IMR-90 (cell line): ENCODE data around the gene FOXN4. TPM values are rescaled to one million over a fixed set of nuclear protein-coding genes. Genes with fewer than 3 reads are reported as not detected.

Experiments
- ATAC-seq: fragments of 200-7000 bp; cut with Tn5 transposase; 2 replicates; pipeline ENCODE4 v1.9.1; 2020; ENCODE audit warnings: low read depth, mild to moderate bottlenecking, moderate library complexity
- BruUV-seq: library from RNA; stranded (reverse); fragments of 400-500 nt; replicated peaks from 2 replicates; lab custom pipeline; 2021; lab: Mats Ljungman, UMichigan
- CTCF ChIA-PET: fragments of 300-600 bp; formaldehyde crosslinking; extraction: SDS; loops from one replicate; lab custom pipeline; 2021; ENCODE audit warnings: antibody characterized with exemption; lab: Yijun Ruan, JAX
- POLR2A ChIA-PET: fragments of 300-600 bp; sonication (Branson Sonifier 250); formaldehyde crosslinking; loops from one replicate; lab custom pipeline; 2022; ENCODE audit warnings: antibody characterized with exemption; ENCODE audit not compliant: unreplicated experiment; lab: Charles Lee
- DNase-seq: peaks from one replicate; pipeline ENCODE4 v3.0.0; 2013
- H2AFZ ChIP-seq: replicated peaks from 2 replicates; pipeline ENCODE3; 2013; ENCODE audit warnings: low read length, mild to moderate bottlenecking; ENCODE audit not compliant: poor library complexity
- H2AK5ac ChIP-seq: 2 replicates; pipeline ENCODE4 v1.6.1; 2013; ENCODE audit warnings: low read depth, low read length, inconsistent platforms
- H2AK9ac ChIP-seq: replicated peaks from 2 replicates; pipeline ENCODE3; 2013; ENCODE audit warnings: mild to moderate bottlenecking, low read depth, low read length, moderate library complexity; ENCODE audit not compliant: poor library complexity
- H2BK120ac ChIP-seq: 2 replicates; pipeline ENCODE4 v1.6.1; 2013; ENCODE audit warnings: low read depth, low read length, inconsistent platforms
- H2BK15ac ChIP-seq: 3 replicates; pipeline ENCODE4 v1.6.1; 2013; ENCODE audit warnings: low read depth, low read length, inconsistent platforms
- H2BK20ac ChIP-seq: 2 replicates; pipeline ENCODE4 v1.6.1; 2013; ENCODE audit warnings: low read depth, mild to moderate bottlenecking, inconsistent platforms, low read length, moderate library complexity
- H2BK5ac ChIP-seq: 2 replicates; pipeline ENCODE4 v1.6.1; 2013; ENCODE audit warnings: mild to moderate bottlenecking, low read depth, low read length, inconsistent platforms; ENCODE audit not compliant: poor library complexity, severe bottlenecking
- H3K14ac ChIP-seq: replicated peaks from 2 replicates; pipeline ENCODE4 v1.6.1; 2013; ENCODE audit warnings: low read depth, low read length, inconsistent platforms
- H3K18ac ChIP-seq: 2 replicates; pipeline ENCODE4 v1.6.1; 2013; ENCODE audit warnings: low read depth, low read length, control low read depth
- H3K23ac ChIP-seq: 2 replicates; pipeline ENCODE4 v1.6.1; 2013; ENCODE audit warnings: low read depth, low read length, inconsistent platforms
- H3K27ac ChIP-seq: 2 replicates; pipeline ENCODE4 v1.5.1; 2013; ENCODE audit warnings: mild to moderate bottlenecking, control low read depth, low read length; ENCODE audit not compliant: insufficient read depth
- H3K27me3 ChIP-seq: 2 replicates; pipeline ENCODE4 v1.6.1; 2013; ENCODE audit warnings: low read length; ENCODE audit not compliant: control insufficient read depth, insufficient read depth
- H3K36me3 ChIP-seq: 2 replicates; pipeline ENCODE4 v1.6.1; 2013; ENCODE audit warnings: low read length, mixed read lengths; ENCODE audit not compliant: control insufficient read depth, insufficient read depth
- H3K4ac ChIP-seq: 2 replicates; pipeline ENCODE4 v1.6.1; 2013; ENCODE audit warnings: low read depth, low read length, inconsistent platforms
- H3K4me1 ChIP-seq: 2 replicates; pipeline ENCODE4 v1.6.1; 2013; ENCODE audit warnings: low read length, mixed read lengths; ENCODE audit not compliant: control insufficient read depth, insufficient read depth
- H3K4me2 ChIP-seq: 2 replicates; pipeline ENCODE4 v1.6.1; 2013; ENCODE audit warnings: low read depth, mild to moderate bottlenecking, control low read depth, low read length, moderate library complexity
- H3K4me3 ChIP-seq: 2 replicates; pipeline ENCODE4 v1.5.1; 2013; ENCODE audit warnings: low read depth, mild to moderate bottlenecking, control low read depth, low read length, moderate library complexity; ENCODE audit not compliant: insufficient read depth
- H3K56ac ChIP-seq: 2 replicates; pipeline ENCODE4 v1.6.1; 2013; ENCODE audit warnings: low read length, inconsistent platforms; ENCODE audit not compliant: insufficient read depth; ENCODE audit errors: extremely low read depth
- H3K79me1 ChIP-seq, 2 experiments: 2 replicates each; pipeline ENCODE4 v1.6.1; 2013; ENCODE audit warnings: low read length in 2 of 2, inconsistent platforms in 1 of 2, low read depth in 1 of 2
- H3K9ac ChIP-seq: 2 replicates; pipeline ENCODE4 v1.6.1; 2013; ENCODE audit warnings: low read depth, low read length, control low read depth
- H3K9me1 ChIP-seq: 2 replicates; pipeline ENCODE4 v1.6.1; 2013; ENCODE audit warnings: low read length, inconsistent platforms; ENCODE audit not compliant: insufficient read depth
- H3K9me3 ChIP-seq: 2 replicates; pipeline ENCODE4 v1.6.1; 2013; ENCODE audit warnings: low read length; ENCODE audit not compliant: control insufficient read depth, insufficient read depth
- H4K20me1 ChIP-seq: 2 replicates; pipeline ENCODE4 v1.6.1; 2013; ENCODE audit warnings: low read length, inconsistent platforms; ENCODE audit not compliant: insufficient read depth
- H4K5ac ChIP-seq: 2 replicates; pipeline ENCODE4 v1.6.1; 2013; ENCODE audit warnings: mild to moderate bottlenecking, low read depth, low read length, control low read depth
- H4K8ac ChIP-seq, 2 experiments: 2 replicates each; pipeline ENCODE4 v1.6.1; 2013; ENCODE audit warnings: low read depth in 2 of 2, low read length in 2 of 2, control low read depth in 1 of 2, inconsistent platforms in 1 of 2
- H4K91ac ChIP-seq: 2 replicates; pipeline ENCODE4 v1.6.1; 2013; ENCODE audit warnings: low read depth, low read length, inconsistent platforms; ENCODE audit not compliant: insufficient read depth
- CHD1 ChIP-seq: IDR thresholded peaks from 2 replicates; pipeline ENCODE4 v1.6.1; 2012; ENCODE audit warnings: low read depth, low read length, improper control_type of control experiment
- MAFK ChIP-seq: IDR thresholded peaks from 2 replicates; pipeline ENCODE4 v1.6.1; 2012; ENCODE audit warnings: low read depth, low read length, improper control_type of control experiment
- RAD21 ChIP-seq: IDR thresholded peaks from 2 replicates; pipeline ENCODE4 v1.6.1; 2012; ENCODE audit warnings: low read length, improper control_type of control experiment
- WGBS, 2 experiments: methylation state at CpG; one replicate each; pipeline versions ENCODE4 v1.1.5 to v1.1.7; 2013; ENCODE audit warnings: missing lambda C conversion rate in 2 of 2; ENCODE audit not compliant: insufficient read length in 1 of 2; ENCODE audit errors: extremely low coverage in 2 of 2; 5-methylcytosine and 5-hydroxymethylcytosine counted together
- dilution Hi-C: fragments of 300-500 bp; cut with HindIII; formaldehyde crosslinking; loops from one replicate; pipeline ENCODE4 v1.14.3; 2018; ENCODE audit warnings: low sequenced_read_pairs; ENCODE audit not compliant: unreplicated experiment
- in situ Hi-C: fragments of 300-500 bp; cut with MboI; formaldehyde crosslinking; loops from 3 replicates; pipeline ENCODE4 v1.14.3; 2019; ENCODE audit warnings: low sequenced_read_pairs, inconsistent platforms, mixed read lengths
- intact Hi-C: fragments of 100-400 bp; cut with micrococcal nuclease; formaldehyde crosslinking; loops from 2 replicates; pipeline ENCODE4 v1.10.0; 2022
- polyA plus RNA-seq, 3 experiments: library from polyadenylated mRNA; depleted of rRNA; stranded (reverse); fragments of >200 nt; gene quantifications; 2 replicates each; pipeline ENCODE4 v1.2.3, GENCODE V29; 2012; ENCODE audit warnings: low replicate concordance in 1 of 3
- total RNA-seq: library from RNA; depleted of rRNA; stranded (reverse); fragments of >200 nt; gene quantifications from 2 replicates; pipeline ENCODE4 v1.2.3, GENCODE V29; 2012
- TF ChIP-seq, protein P1 (sequence below): conservative IDR thresholded peaks from 2 replicates; pipeline ENCODE4 v1.5.1; 2012; ENCODE audit warnings: mild to moderate bottlenecking, low read depth, low read length, improper control_type of control experiment
- TF ChIP-seq, protein P2 (sequence below): fragments of 150-350 bp; IDR thresholded peaks from 2 replicates; pipeline ENCODE4 v1.6.1; 2016; ENCODE audit warnings: low read depth, mild to moderate bottlenecking, low read length, moderate library complexity, borderline replicate concordance

Gene FOXN4
- total and polyA plus RNA-seq, 2 of the 4 experiments (the other 2 are of a cell fraction): not detected

DNA sequence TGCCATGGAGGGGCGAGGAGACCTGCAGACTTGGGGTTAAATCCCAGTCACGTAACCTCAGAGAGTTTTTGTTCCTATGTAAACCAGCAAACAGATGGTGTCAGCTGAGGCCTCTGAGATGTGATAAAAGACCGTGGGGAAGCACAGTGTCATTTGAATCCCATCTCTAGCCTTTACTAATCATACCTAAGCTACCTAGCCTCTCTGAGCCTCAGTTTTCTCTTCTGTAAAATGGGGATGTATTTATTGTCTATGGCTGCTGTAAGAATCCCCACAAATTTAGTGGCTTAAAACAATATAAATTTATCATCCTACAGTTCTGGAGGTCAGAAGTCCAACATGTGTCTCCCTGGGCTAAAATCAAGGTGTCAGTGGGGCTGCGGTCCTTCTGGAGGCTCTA, 33.9 kb downstream of the FOXN4 start:
- no peak overlapping the region for H2BK15ac ChIP-seq
- H2AK9ac ChIP-seq: no peak overlapping the region
- H2BK120ac ChIP-seq: no peak overlapping the region
- in situ Hi-C loops (no loop called here), dilution Hi-C loops (no loop called here), intact Hi-C loops (no loop called here)
- no peak overlapping the region for H2AFZ ChIP-seq
- no peak overlapping the region for H2AK5ac ChIP-seq
- no peak overlapping the region for H3K56ac ChIP-seq
- no peaks in the 10 kb centered on the region for H3K79me1 ChIP-seq
- no peak overlapping the region for H3K4ac ChIP-seq
- DNase-seq (no peak), ATAC-seq (no peak)
- no peaks in the 10 kb centered on the region for H3K4me1 ChIP-seq
- no peak overlapping the region for H2BK20ac ChIP-seq
- WGBS, 2 experiments: no CpG with 5 or more reads among the region's 4 CpGs
- H3K14ac ChIP-seq: no peak overlapping the region
- no peak overlapping the region for H3K18ac ChIP-seq
- no TSS peak for BruUV-seq
- CTCF ChIA-PET: no interaction called here
- POLR2A ChIA-PET: no interaction called here
- no peaks in the 10 kb centered on the region for H3K9me3 ChIP-seq
- H3K27me3 ChIP-seq: peaks cover 11% of the 10 kb centered on the region; the same call in 1 of the 2 replicates
- H4K91ac ChIP-seq: no peak overlapping the region
- no peak overlapping the region for H3K9ac ChIP-seq
- 0 out of 2 replicates have a peak, but pooled peaks cover 5% of the 10 kb centered on the region for H3K9me1 ChIP-seq
- no peak overlapping the region for H3K27ac ChIP-seq
- no peaks in the 10 kb centered on the region for H3K36me3 ChIP-seq
- H4K5ac ChIP-seq: no peak overlapping the region
- H4K8ac ChIP-seq: no peak overlapping the region
- no peak overlapping the region for H2BK5ac ChIP-seq
- H3K4me2 ChIP-seq: no peak overlapping the region
- TF ChIP-seq MAFK: no peak
- TF ChIP-seq CHD1: no peak
- no peak for TF ChIP-seq RAD21
- TF ChIP-seq, protein P1, sequence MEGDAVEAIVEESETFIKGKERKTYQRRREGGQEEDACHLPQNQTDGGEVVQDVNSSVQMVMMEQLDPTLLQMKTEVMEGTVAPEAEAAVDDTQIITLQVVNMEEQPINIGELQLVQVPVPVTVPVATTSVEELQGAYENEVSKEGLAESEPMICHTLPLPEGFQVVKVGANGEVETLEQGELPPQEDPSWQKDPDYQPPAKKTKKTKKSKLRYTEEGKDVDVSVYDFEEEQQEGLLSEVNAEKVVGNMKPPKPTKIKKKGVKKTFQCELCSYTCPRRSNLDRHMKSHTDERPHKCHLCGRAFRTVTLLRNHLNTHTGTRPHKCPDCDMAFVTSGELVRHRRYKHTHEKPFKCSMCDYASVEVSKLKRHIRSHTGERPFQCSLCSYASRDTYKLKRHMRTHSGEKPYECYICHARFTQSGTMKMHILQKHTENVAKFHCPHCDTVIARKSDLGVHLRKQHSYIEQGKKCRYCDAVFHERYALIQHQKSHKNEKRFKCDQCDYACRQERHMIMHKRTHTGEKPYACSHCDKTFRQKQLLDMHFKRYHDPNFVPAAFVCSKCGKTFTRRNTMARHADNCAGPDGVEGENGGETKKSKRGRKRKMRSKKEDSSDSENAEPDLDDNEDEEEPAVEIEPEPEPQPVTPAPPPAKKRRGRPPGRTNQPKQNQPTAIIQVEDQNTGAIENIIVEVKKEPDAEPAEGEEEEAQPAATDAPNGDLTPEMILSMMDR: no peak
- TF ChIP-seq, protein P2, sequence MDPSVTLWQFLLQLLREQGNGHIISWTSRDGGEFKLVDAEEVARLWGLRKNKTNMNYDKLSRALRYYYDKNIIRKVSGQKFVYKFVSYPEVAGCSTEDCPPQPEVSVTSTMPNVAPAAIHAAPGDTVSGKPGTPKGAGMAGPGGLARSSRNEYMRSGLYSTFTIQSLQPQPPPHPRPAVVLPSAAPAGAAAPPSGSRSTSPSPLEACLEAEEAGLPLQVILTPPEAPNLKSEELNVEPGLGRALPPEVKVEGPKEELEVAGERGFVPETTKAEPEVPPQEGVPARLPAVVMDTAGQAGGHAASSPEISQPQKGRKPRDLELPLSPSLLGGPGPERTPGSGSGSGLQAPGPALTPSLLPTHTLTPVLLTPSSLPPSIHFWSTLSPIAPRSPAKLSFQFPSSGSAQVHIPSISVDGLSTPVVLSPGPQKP: no peak
- H4K20me1 ChIP-seq: no peaks in the 10 kb centered on the region
- H3K4me3 ChIP-seq: no peak overlapping the region
- H3K23ac ChIP-seq: no peak overlapping the region
